Activated CD8-positive, alpha-beta T cell treated with anti-CD3 and anti-CD28 coated beads, Interleukin-2, amount 10 ng/mL, durations not matched to agents 7 days and 5 days (primary cell): Measurements from ENCODE around the gene RNU1-4. TPM values are rescaled to one million over a fixed set of nuclear protein-coding genes. Genes with fewer than 3 reads are reported as not detected.
"Not testable (repeated sequence)": the region's sequence is repeated elsewhere in the genome, so short reads cannot be mapped to it uniquely, and the experiment has no call there.

Source experiments
- ATAC-seq: fragments of 150-1000 bp; cut with Tn5 transposase; one replicate; pipeline ENCODE4 v1.10.0; 2021; ENCODE audit warnings: moderate library complexity
- CTCF ChIA-PET: fragments of 350-600 bp; sonication (Branson Sonifier 250); formaldehyde crosslinking; loops from one replicate; lab custom pipeline; 2021; ENCODE audit warnings: antibody characterized with exemption; lab: Charles Lee
- POLR2A ChIA-PET: fragments of 350-600 bp; sonication (Branson Sonifier 250); formaldehyde crosslinking; loops from one replicate; lab custom pipeline; 2021; ENCODE audit warnings: antibody characterized with exemption; lab: Charles Lee
- DNase-seq: peaks from one replicate; pipeline ENCODE4 v3.0.0-alpha.2; 2020
- H3K27ac Mint-ChIP-seq: one replicate; pipeline ENCODE4 v1.8.0; 2021; ENCODE audit warnings: mild to moderate bottlenecking, mixed read lengths
- H3K27me3 Mint-ChIP-seq: one replicate; pipeline ENCODE4 v1.8.0; 2021; ENCODE audit warnings: low read depth, mixed read lengths
- H3K36me3 Mint-ChIP-seq: one replicate; pipeline ENCODE4 v1.8.0; 2021; ENCODE audit warnings: low read depth, mixed read lengths
- H3K4me1 Mint-ChIP-seq: one replicate; pipeline ENCODE4 v1.8.0; 2021; ENCODE audit warnings: low read depth, mixed read lengths
- H3K4me3 Mint-ChIP-seq: one replicate; pipeline ENCODE4 v1.8.0; 2021; ENCODE audit warnings: mild to moderate bottlenecking, mixed read lengths
- H3K9me3 Mint-ChIP-seq: one replicate; pipeline ENCODE4 v1.8.0; 2022; ENCODE audit warnings: mixed read lengths; ENCODE audit not compliant: insufficient read depth
- total RNA-seq, 2 experiments: library from RNA; stranded (reverse); gene quantifications; one replicate each; pipeline ENCODE4 v1.2.3, GENCODE V29; 2021

Gene RNU1-4
- total RNA-seq, 2 experiments from 2014 or later: 1,730 to 2,232 TPM

DNA sequence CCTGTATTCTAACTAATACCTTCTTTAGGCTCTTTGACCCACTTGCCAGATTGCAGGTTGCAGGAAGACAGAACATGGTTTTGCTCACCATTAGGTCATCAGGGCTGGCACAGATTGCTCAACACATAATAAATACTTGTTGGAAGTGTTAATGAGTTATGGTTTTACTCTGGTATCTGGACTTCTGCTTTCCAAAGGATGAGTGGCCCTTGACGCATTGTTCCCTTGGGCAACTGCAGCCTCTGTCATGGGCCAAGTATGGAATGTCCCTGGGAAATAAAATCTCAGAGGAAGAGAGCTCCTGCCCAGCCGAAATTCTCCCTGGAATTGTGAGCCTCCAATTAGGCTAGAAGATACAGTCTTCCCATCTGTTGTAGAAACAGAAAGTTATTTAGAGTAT lies 40.7 kb downstream of the RNU1-4 start:
- H3K36me3 Mint-ChIP-seq, DNase-seq, ATAC-seq, CTCF ChIA-PET, H3K4me3 Mint-ChIP-seq, H3K4me1 Mint-ChIP-seq, H3K27me3 Mint-ChIP-seq, POLR2A ChIA-PET, H3K9me3 Mint-ChIP-seq, H3K27ac Mint-ChIP-seq: not testable (repeated sequence)

GRCh38 chr1:16781625-16782024 lies 41.3 kb downstream of the RNU1-4 start:
- DNase-seq, H3K27ac Mint-ChIP-seq, POLR2A ChIA-PET, H3K27me3 Mint-ChIP-seq, H3K9me3 Mint-ChIP-seq, H3K36me3 Mint-ChIP-seq, CTCF ChIA-PET, H3K4me3 Mint-ChIP-seq, H3K4me1 Mint-ChIP-seq, ATAC-seq: not testable (repeated sequence)

- CTCF ChIA-PET, H3K4me3 Mint-ChIP-seq, ATAC-seq, H3K36me3 Mint-ChIP-seq, H3K4me1 Mint-ChIP-seq, H3K9me3 Mint-ChIP-seq, H3K27ac Mint-ChIP-seq, DNase-seq, POLR2A ChIA-PET, H3K27me3 Mint-ChIP-seq: not testable (repeated sequence)
Observed at GRCh38 chr1:16784955-16785354, 44.6 kb downstream of the RNU1-4 start.

GRCh38 chr1:16786362-16786761 lies 46.0 kb downstream of the RNU1-4 start:
- H3K27ac Mint-ChIP-seq, H3K27me3 Mint-ChIP-seq, CTCF ChIA-PET, H3K4me3 Mint-ChIP-seq, H3K4me1 Mint-ChIP-seq, DNase-seq, ATAC-seq, H3K9me3 Mint-ChIP-seq, H3K36me3 Mint-ChIP-seq, POLR2A ChIA-PET: not testable (repeated sequence)

DNA sequence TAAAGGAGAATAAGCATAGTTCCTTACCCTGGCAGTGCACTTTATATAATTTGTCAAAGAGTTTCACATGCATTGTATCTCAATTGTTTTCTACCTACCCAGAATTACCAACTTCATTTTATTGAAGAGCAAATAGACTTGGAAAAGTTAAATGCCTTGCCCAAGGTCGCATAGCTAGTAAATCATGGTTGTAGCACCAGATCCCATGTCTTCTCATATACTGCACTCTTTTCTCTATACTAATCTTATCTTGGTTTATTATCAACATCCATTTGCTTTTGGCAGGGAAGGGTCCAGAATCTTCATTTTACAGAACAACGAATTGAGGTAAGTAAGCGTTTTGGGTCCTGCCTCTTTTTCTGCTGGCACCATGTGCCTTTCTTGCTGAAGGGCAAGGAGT lies 46.9 kb downstream of the RNU1-4 start:
- H3K36me3 Mint-ChIP-seq, DNase-seq, H3K27ac Mint-ChIP-seq, ATAC-seq, CTCF ChIA-PET, H3K4me3 Mint-ChIP-seq, H3K4me1 Mint-ChIP-seq, H3K27me3 Mint-ChIP-seq, POLR2A ChIA-PET, H3K9me3 Mint-ChIP-seq: not testable (repeated sequence)

GRCh38 chr1:16787711-16788110 lies 47.4 kb downstream of the RNU1-4 start:
- H3K27ac Mint-ChIP-seq, H3K27me3 Mint-ChIP-seq, ATAC-seq, CTCF ChIA-PET, H3K4me1 Mint-ChIP-seq, H3K4me3 Mint-ChIP-seq, H3K9me3 Mint-ChIP-seq, H3K36me3 Mint-ChIP-seq, DNase-seq, POLR2A ChIA-PET: not testable (repeated sequence)

Other genes with a start within 250 kb of the RNU1-4 start
- gene RNU1-1, start 226.2 kb upstream of the RNU1-4 start, total RNA-seq: 1,000 to 10,000 TPM; 1,730 to 2,232 TPM
- gene NBPF1, start 127.0 kb upstream of the RNU1-4 start, total RNA-seq: 1 to 10 TPM; 1.5 to 2.2 TPM
- gene RNU1-3, start 73.6 kb upstream of the RNU1-4 start, total RNA-seq: 1,000 to 10,000 TPM; 1,730 to 2,232 TPM
- 1,000 to 10,000 TPM; 1,730 to 2,232 TPM for gene RNU1-2, start 155.5 kb downstream of the RNU1-4 start, total RNA-seq
- 10 to 100 TPM; 31.7 to 33.1 TPM for gene CROCC, start 181.4 kb downstream of the RNU1-4 start, total RNA-seq
- gene MFAP2, start 240.1 kb downstream of the RNU1-4 start, total RNA-seq: not detected